GM21717 (cell line): Measurements from ENCODE around the gene PRKG1.

Experiments used
- ATAC-seq: cut with Tn5 transposase; IDR thresholded peaks from one replicate; pipeline ENCODE4 v1.9.1; 2021; ENCODE audit warnings: mild to moderate bottlenecking, moderate library complexity; ENCODE audit not compliant: unreplicated experiment

PRKG1 gene

DNA sequence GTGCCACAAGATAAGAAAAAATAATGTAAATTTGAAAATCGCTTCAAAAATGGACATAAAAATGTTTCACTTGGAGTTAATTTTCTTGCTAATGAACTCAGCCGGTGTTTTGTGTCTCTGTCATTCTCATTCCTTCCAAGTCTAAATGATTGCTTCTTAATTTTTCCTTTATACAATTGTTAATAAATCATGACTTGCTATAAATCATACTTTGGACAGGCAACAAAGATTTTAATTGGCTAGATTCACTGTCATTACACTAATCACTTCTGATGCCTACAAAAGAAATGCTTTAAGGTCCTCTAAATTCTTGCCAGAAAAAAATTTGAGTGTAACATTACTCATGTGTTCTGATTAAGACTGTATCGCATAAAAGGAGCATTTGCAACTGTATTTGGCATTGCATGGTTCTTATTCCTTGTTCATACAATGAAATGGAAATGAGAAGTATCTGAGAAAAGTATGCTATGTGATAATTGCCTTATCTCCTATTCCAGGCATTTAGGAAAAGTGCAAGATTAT is 1000.3 kb downstream of the PRKG1 start:
- no peak for ATAC-seq

DNA sequence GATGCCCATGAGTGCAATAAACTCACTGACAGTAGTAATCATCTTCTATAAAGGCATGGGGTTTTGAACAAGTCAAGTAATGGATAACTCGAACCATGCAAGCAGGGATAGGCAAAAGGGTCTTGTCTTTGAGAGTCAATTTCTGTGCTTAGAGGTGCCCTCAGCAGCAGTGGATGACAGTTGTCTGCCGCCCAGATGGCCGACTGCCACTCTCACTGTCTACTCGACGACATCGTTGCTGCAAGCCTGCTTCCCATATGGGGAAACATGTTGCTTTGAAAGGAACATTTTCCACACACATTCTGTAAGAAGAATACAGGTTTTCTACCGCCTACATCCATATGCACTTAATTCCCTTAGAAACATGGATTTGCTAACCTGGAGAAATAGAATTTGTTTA is 1003.5 kb downstream of the PRKG1 start:
- no peak for ATAC-seq

DNA sequence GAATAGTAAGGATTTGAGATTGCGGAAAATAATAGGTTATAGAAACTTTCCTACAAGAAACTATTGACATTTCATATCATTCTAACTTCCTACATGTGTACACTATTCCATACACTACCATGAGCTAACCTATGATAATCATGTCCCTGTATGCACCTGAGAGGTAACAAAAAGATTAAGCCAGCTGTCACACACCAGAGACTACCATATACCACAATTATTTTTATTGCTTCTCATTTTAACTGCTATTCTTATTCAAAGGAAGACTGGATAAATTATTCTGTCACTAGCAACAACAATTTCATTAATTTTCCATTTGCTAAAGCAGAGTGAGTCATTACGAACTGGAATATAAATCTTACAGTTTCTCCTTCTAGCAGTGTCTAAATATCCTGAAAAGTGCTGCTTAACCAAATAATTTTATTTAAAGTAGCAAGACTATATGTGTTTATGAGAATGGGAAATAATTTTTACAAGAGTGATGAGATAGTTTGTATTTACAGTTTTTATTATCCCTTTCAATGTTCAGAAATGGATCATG is 1004.2 kb downstream of the PRKG1 start:
- no peak for ATAC-seq

DNA sequence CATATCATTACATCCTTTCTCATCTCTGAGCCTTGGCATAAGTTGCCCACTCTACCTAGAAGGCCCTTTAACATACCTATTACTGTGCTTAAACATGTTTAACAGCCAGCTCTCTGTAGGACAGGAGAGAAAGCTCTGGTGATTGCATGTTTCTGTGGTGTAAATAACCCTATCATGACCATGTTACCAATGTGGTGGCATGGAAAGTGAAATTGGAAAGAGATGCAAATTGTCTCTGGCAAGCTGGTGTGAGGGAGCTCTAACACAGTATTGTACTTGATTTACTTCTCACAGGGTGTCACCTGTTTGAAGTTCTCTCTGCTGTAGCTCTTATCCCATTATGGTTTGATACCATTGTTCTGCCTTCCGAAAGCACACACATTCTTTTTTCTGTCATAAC is 1008.0 kb downstream of the PRKG1 start:
- ATAC-seq = no peak

DNA sequence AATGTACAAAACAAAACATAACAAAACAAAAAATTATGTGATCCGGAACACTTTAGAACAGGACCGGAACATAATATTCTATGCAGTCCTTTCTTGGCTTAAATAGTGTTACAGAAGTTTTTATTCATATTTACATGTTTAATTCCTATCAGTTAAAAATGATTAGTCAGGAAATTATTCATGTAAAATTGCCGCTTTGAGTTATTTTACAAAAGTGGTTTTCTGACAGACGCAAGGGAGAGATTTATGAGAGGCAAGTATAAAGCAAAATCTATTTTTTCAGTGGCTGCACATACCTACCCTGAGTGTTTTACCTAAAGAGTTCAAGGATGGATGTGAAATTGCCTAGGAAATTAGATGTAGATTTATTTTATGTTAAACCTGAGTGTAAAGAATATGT is 1009.1 kb downstream of the PRKG1 start:
- no peak for ATAC-seq

DNA sequence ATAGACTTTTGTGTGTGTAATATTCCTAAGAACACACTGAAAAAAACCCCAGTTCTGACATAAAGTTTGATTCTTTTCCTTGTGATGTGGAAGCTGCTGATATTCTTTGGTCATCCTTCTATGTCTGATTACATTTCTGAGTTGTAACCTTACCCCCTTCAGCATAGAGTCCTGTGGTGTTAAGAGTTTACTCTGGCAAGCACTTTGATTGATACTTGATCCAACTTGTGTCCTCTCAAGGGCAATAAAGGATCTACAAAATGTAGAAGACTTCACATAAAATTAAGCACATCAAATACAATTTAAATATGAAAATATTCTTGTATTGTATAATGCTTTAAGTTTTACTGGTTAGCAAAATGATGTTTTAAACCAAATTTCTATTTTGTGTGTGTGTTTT is 1018.1 kb downstream of the PRKG1 start:
- no peak for ATAC-seq

DNA sequence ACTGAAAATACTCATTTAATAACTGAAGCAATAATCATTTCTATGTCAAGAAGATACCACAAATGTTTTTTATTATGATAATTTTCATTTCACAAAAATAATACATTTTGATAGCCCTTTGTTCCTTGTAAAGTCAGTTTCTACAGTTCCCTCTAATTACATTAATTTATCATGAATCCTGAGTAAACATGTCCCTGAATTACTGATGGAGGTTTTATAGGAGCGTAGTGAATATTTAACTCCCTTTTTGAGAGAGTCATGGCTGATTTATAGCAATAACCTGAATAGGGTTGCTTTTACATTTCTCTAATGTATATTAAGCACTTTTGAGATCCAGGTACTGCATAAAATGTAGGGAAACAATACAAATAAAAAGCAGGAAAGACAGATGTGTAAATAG is 1023.8 kb downstream of the PRKG1 start:
- no peak for ATAC-seq

DNA sequence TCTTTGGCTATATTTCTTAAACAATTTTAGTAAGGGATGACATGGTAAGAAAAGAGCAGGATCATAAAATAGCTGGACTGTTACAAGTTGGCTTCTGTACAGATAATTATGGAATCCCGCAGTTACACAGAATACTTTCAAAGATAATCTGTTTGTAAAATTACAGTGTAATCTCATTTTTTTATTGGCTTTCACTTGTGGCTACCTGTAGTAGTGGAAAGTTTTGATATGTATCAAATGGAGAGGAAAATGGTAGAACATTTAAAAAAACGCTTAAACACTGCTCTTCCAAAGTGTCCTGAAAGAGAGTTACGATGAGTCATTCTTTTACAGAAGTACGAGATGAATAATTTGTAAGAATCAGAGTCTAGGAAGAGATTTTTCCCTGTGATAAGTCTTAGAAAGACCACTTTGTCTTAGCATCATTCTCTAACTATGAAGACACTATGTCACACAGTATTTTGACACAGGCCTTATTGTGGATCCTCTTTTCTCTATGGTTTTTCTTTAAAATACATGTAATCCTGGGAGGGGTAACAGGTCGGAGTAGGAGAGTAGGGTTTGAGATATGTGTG is 1024.8 kb downstream of the PRKG1 start:
- no peak for ATAC-seq

DNA sequence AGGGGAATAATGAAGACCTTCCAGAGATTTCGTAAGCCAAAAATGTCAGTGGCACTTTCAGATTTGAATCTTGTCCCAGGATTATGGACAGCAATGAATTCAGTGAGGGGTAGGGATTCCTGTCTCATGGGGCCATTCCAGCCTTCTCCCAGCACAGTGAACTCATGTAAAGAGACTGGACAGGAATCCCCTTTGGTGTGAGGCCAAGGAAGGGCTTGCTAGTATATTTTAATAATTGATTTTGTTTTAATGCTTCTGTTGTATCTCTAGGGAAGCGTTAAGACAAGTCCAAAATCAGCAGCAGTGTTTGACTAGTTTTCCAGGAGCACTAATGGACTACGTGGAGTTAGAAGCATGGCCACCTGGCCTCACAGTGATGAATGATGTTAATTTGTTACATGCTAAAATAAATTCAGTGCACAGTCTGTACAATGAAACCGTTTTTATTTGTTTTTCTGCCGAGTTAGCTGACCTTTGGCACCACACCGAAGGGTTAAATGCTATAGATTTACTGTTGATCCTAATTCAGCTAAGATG is 1025.8 kb downstream of the PRKG1 start:
- ATAC-seq = no peak

DNA sequence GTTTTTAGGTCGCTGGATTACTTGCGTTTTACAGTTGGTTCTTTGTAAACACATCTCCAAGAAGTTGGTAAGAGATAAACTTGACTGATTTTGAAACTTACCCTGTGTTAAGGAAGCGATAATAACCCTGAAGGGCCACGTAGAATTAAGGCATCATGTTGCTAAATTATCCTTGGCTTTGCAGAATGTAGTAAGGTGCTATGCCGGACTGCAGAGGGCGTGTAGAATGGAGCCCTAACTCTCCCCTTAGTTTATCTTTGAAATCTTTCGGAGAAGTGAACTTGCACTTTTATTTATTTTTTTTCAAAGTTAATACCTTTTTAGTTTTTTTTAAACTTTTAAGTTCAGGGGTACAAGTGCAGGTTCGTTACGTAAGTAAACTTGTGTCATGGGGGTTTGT is 1031.0 kb downstream of the PRKG1 start:
- no peak for ATAC-seq

DNA sequence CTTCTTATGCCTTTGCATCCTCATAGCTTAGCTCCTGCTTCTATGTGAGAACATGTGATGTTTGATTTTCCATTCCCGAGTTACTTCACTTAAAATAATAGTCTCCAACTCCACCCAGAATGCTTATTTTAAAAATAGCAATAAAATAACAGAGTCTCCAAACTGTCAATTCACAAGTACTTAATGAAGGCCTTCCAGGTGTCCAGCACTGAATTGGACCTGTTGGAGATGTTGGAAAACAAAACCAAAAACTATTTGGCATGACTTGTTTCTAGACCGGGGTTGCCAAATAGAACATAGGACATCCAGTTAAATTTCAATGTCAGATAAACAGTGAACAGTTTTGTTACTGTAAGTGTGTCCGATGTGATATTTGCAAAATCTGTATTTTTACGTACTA is 1031.7 kb downstream of the PRKG1 start:
- ATAC-seq = no peak

DNA sequence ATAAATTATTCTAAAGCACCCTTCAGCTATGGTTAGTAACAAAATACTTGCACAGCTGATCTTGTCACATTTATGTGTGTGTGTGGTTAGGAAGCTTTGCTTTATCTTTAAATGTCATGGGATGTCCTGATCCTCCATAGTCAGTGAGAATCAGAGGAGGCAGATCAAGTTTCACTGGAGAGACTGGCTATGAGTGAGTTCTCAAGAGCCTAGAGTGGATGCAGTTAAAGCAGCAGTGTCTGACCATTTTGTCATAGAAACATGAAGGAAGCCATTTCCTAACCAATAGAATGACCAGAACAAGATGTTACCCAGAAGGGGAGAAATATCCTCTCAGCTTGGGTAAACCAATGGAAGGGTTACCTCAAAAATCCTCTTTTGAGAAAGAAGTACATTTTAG is 1032.6 kb downstream of the PRKG1 start:
- ATAC-seq = no peak

DNA sequence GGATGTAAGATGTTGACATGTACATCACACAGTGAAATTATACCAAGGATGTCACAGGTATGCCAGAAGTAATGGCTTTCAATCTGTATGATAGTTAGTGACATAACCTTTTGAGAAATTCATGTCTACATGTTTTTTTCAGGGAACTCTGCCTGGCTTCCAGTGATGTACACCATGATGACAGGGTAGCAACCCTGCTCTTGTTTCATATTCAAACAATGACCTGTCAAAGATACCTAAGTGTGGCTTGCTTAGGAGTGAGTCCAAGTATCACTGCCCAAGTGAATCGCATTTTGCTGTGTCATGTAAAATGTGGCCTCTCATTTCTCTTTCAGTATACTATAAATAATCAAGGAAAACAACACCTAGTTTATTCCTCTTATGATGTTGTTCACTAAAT is 1033.9 kb downstream of the PRKG1 start:
- no peak for ATAC-seq

DNA sequence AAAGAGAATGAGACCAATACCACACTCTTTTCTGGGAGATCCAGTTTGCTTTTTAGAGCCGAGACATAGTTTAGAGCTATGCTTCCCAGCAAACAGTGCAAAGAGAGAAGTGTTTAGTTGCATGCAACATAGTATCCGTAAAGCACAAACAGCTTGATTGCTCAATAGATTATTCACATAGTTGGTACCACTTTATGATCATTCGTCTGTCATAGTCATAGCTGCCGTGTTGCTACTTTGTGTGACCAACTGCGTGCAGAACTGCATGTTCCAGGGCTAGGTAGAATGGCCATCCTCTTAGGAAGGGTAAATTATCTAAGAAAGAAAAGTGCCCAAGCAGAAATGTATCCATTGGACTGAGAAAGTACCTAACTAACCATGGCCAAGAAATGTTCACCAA is 1036.3 kb downstream of the PRKG1 start:
- ATAC-seq = no peak

DNA sequence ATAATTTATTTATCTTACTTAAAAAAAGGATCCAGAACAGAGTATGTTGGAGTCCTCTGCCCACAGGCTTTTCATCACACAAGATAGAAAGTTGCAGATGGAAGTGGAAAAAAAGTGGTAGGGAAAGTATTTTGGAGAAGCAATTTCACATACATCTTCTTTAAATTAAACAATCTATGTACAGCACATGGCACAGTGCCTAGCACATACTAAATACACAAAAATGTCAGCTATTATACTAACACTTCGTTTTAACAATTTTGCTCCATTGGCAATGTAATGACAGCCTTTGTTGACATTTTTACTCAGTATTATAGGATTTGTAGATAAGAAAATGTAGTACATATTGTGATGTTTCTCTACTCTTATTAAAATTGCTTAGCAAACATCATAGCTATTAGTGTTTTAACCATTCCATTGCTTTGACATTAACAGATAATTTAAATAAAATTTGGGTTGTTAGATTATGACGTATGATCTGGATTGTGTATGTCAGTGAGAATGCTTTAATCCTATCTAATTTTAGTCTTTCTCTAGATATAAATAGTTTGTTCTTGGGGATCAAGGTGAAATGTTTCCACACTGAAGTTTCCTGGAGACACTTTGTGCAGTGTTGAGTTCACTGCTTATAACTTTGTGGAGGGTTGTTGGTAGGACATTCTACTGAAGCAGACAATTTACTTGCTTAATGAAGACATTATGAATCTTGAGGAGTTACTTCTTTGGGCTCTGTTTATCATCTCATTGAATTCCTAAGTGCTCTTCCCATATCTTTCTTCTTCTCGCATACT is 1037.0 kb downstream of the PRKG1 start:
- ATAC-seq = no peak

DNA sequence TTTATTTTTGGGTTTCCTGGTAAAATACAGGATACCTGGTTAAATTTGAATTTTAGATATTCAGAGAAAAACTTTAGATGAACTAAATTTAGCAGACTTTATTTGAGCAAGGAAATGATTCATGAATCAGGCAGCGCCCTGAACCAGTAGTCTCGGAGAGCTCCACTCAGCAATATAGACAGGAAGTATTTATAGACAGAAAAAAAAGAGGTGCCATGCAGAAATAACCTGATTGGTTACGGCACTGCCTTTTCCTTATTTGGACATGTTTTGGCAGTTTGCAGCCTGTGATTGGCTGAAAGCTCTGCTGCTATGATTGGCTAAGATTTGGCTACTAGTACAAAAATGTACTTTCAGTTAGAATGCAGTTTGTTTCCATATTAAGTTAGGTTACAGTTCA is 1041.5 kb downstream of the PRKG1 start:
- no peak for ATAC-seq

DNA sequence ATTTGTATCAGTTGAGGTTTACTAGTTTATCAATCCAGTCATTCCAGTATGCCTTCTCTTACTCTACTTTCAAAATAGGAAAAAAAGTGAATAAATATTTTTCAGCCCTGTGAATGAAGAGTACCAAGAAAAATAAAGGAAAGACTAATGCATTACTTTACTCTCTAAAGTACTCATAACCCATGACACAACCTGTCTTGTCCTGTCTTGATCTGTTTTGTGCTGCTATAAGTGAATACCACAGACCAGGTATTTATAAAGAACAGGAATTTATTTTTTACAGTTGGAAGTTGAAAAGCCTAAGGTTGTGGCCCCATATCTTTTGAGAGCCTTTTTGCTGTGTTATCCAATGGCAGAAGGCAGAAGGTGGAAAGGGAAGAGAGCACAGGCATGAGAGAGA is 1045.2 kb downstream of the PRKG1 start:
- no peak for ATAC-seq

DNA sequence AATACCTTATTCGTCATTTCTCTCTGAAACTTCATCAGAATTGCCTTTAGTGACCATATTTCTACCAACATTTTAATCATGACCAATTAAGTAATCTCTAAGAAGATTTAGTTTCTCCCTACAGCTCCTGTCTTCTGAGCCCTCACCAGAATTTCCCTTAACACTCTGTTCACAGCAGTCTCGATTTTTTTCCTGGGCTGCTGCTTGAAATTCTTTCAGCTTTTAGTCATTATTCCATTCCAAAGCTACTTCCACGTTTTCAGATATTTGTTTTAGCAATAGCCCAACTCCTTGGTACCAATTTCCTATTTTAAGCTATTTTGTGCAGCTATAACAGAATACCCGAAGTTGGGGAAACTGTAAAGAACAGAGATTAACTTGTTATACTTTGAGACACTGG is 1047.4 kb downstream of the PRKG1 start:
- no peak for ATAC-seq

DNA sequence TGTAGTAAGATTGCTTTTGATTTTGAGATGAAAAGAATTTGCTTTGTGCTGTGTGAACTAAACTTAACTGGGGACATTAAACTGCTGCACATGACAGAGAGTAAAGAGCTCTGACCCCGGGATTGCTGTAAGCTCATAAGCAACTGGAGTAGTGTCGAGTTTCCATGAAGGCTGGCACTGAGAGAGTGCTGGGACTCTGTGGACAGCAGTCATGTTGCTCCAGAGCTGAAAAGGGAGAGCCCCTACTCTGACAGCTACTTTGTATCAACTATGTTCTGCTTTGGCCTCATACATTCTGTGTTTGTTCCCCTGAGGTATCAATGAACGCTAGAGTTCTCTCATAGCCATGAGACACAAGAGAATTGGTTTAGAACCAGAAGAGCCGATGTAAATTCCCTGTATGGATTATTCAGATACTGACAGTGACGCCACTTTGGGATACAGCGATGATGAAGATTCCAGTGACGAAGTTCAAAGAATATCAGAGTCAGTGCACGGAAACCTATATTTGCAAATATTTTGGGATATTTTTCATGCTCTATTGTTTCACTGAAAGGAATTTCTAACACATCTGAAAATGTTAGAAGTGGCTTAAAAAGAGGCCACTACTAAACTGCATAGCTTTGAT is 1053.9 kb downstream of the PRKG1 start:
- ATAC-seq = no peak

DNA sequence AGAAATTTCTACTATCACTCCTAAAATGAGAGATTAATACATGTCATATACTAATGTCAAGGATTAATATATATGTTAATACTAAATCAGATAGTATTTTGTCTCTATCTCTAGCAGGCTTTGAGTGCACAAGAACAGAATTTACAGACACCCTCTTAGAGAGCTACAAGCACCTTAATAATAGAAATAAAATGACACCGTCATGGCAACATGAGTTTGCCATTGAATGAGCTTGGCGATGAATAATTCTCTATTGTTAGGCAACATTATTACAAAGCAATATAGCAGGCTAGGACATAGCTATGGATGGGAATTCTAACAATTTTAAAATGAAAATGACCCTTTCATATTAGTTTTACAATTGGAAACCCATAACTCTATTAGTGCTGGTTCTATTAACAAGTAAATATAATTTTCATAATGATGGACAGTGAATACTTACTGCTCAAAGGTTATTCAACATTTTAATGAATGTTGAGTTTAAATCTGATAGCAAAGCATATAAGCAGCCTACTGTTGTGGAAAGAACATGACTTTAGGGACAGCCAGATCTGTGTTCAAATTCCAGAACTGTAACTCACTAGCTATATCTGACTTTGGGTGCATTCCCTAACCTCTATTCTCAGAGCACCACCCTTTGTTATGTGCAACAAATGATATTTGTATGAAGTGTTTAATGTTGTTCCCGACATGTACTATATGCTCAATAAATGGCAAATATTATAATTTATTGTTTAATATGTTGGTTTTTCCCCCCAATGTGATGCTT is 1055.3 kb downstream of the PRKG1 start:
- no peak for ATAC-seq

DNA sequence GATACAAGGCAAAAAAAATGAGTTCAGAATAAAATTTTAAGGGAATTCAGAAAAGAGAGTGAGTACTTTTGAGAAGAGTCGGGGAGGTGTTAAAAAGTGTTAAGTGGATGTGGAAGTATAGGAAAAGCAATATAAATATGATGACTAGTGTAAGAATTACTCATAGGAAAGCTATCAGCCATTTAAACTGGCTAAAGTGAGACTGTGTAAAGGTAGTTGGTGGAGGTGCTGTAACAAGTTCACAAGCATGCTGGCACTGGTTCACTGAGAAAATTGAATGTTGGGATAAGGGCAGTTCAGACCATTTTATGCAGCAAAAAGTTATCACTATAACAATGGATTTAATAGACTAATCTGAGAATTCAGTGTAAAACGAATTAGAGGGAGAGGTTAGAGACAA is 1060.8 kb downstream of the PRKG1 start:
- no peak for ATAC-seq
